Activated naive CD4-positive, alpha-beta T cell treated with anti-CD3 and anti-CD28 coated beads, Interleukin-2, amount 10 ng/mL, durations not matched to agents 7 days and 5 days (primary cell): ENCODE data around the gene AP5B1.
"Not testable (repeated sequence)": the region's sequence is repeated elsewhere in the genome, so short reads cannot be mapped to it uniquely, and the experiment has no call there.

Experiments
- CTCF ChIA-PET: fragments of 350-600 bp; sonication (Branson Sonifier 250); formaldehyde crosslinking; loops from one replicate; lab custom pipeline; 2021; ENCODE audit warnings: antibody characterized with exemption; lab: Charles Lee
- DNase-seq: peaks from one replicate; pipeline ENCODE4 v3.0.0-alpha.2; 2020
- H3K27ac Mint-ChIP-seq: one replicate; pipeline ENCODE4 v1.8.0; 2021; ENCODE audit warnings: mild to moderate bottlenecking, moderate library complexity, mixed read lengths
- H3K27me3 Mint-ChIP-seq: one replicate; pipeline ENCODE4 v1.8.0; 2021; ENCODE audit warnings: mild to moderate bottlenecking, mixed read lengths
- H3K36me3 Mint-ChIP-seq: one replicate; pipeline ENCODE4 v1.8.0; 2021; ENCODE audit warnings: mixed read lengths
- H3K4me1 Mint-ChIP-seq: one replicate; pipeline ENCODE4 v1.8.0; 2021; ENCODE audit warnings: mixed read lengths
- H3K4me3 Mint-ChIP-seq: one replicate; pipeline ENCODE4 v1.8.0; 2021; ENCODE audit warnings: mild to moderate bottlenecking, moderate library complexity, mixed read lengths
- H3K9me3 Mint-ChIP-seq: one replicate; pipeline ENCODE4 v1.8.0; 2021; ENCODE audit warnings: mixed read lengths

AP5B1 gene

GRCh38 chr11:65776710-65777141 lies 4.0 kb downstream of the AP5B1 start:
- H3K27ac Mint-ChIP-seq, result no peak overlapping the region
- H3K4me3 Mint-ChIP-seq, result no peak overlapping the region

GRCh38 chr11:65776196-65776595 lies 4.6 kb downstream of the AP5B1 start:
- Mint-ChIP-seq H3K9me3 (no peaks in the 10 kb centered on the region), H3K4me1 (peaks cover 6% of the 10 kb centered on the region), H3K27ac (no peak overlapping the region), H3K27me3 (no peaks in the 10 kb centered on the region), H3K36me3 (peaks cover 13% of the 10 kb centered on the region), H3K4me3 (no peak overlapping the region)
- CTCF ChIA-PET, result interaction anchor here (1.0 to 9.6 kb wide), 7 partner anchors 11 to 217 kb away, joined by 3 to 128 read pairs (median 3); partner anchors contain the start of gene KAT5
- DNase-seq, result no peak

More at GRCh38 chr11:65776710-65777141, 4.0 kb downstream of the AP5B1 start:
- peaks cover 2% of the 10 kb centered on the region for H3K27me3 Mint-ChIP-seq
- no peaks in the 10 kb centered on the region for H3K9me3 Mint-ChIP-seq
- peaks cover 13% of the 10 kb centered on the region for H3K36me3 Mint-ChIP-seq
- DNase-seq, result no peak
- H3K4me1 Mint-ChIP-seq, result peaks cover 6% of the 10 kb centered on the region
- CTCF ChIA-PET, result interaction anchor here (1.0 to 9.6 kb wide), 8 partner anchors 12 to 246 kb away, joined by 3 to 128 read pairs (median 3); partner anchors contain the start of gene KAT5

GRCh38 chr11:65774525-65775306 lies 6.1 kb downstream of the AP5B1 start:
- H3K9me3 Mint-ChIP-seq, result no peaks in the 10 kb centered on the region
- H3K4me3 Mint-ChIP-seq, result no peak overlapping the region
- peaks cover 11% of the 10 kb centered on the region for H3K36me3 Mint-ChIP-seq
- CTCF ChIA-PET, result interaction anchor here (0.7 to 9.6 kb wide), 4 partner anchors 10 to 63 kb away, joined by 4 to 128 read pairs (median 6); partner anchors contain the start of gene KAT5
- DNase-seq, result no peak
- H3K27ac Mint-ChIP-seq, result no peak overlapping the region
- H3K27me3 Mint-ChIP-seq, result no peaks in the 10 kb centered on the region
- H3K4me1 Mint-ChIP-seq, result peaks cover 6% of the 10 kb centered on the region

GRCh38 chr11:65773784-65774411 lies 6.9 kb downstream of the AP5B1 start:
- Mint-ChIP-seq H3K27me3 (no peaks in the 10 kb centered on the region), H3K27ac (no peak overlapping the region), H3K9me3 (no peaks in the 10 kb centered on the region), H3K4me3 (no peak overlapping the region), H3K4me1 (peaks cover 3% of the 10 kb centered on the region), H3K36me3 (peaks cover 8% of the 10 kb centered on the region)
- no peak for DNase-seq
- CTCF ChIA-PET, result interaction anchor here (1.3 to 9.6 kb wide), 6 partner anchors 11 to 214 kb away, joined by 3 to 128 read pairs (median 5); partner anchors contain the start of gene KAT5

GRCh38 chr11:65771589-65772112 lies 9.1 kb downstream of the AP5B1 start:
- Mint-ChIP-seq H3K27ac (no peak overlapping the region), H3K4me3 (no peak overlapping the region), H3K27me3 (peaks cover 5% of the 10 kb centered on the region), H3K9me3 (no peaks in the 10 kb centered on the region), H3K4me1 (peaks cover 3% of the 10 kb centered on the region), H3K36me3 (peaks cover under 1% of the 10 kb centered on the region)
- no peak for DNase-seq
- CTCF ChIA-PET, result interaction anchor here (0.7 to 3.2 kb wide), 6 partner anchors 8 to 60 kb away, joined by 3 to 29 read pairs (median 4); partner anchors contain the start of genes AP5B1 and KAT5

- DNase-seq, result no peak
- Mint-ChIP-seq H3K27ac (no peak overlapping the region), H3K4me3 (no peak overlapping the region), H3K9me3 (no peaks in the 10 kb centered on the region), H3K36me3 (no peaks in the 10 kb centered on the region), H3K4me1 (peaks cover 3% of the 10 kb centered on the region), H3K27me3 (peaks cover 5% of the 10 kb centered on the region)
- CTCF ChIA-PET, result interaction anchor here (0.6 to 3.2 kb wide), 19 partner anchors 9 to 492 kb away, joined by 3 to 29 read pairs (median 3); partner anchors contain the start of genes AP5B1, FIBP and KAT5
These were observed 9.7 kb downstream of the AP5B1 start for GRCh38 chr11:65770951-65771567.

- H3K27me3 Mint-ChIP-seq, DNase-seq, H3K4me3 Mint-ChIP-seq, H3K4me1 Mint-ChIP-seq, H3K36me3 Mint-ChIP-seq, H3K27ac Mint-ChIP-seq, H3K9me3 Mint-ChIP-seq: not testable (repeated sequence)
- CTCF ChIA-PET, result interaction anchor here (1.7 kb wide), 1 partner anchor 56 kb away, joined by 4 read pairs; the partner anchor contains the start of gene KAT5
These were observed 13.0 kb downstream of the AP5B1 start for GRCh38 chr11:65767806-65768205.

GRCh38 chr11:65767406-65767805 lies 13.4 kb downstream of the AP5B1 start:
- no peak for DNase-seq
- Mint-ChIP-seq H3K9me3 (no peaks in the 10 kb centered on the region), H3K27me3 (peaks cover 9% of the 10 kb centered on the region), H3K4me3 (no peak overlapping the region), H3K36me3 (no peaks in the 10 kb centered on the region), H3K27ac (no peak overlapping the region), H3K4me1 (peaks cover 3% of the 10 kb centered on the region)
- CTCF ChIA-PET, result interaction anchor here (1.7 to 2.8 kb wide), 2 partner anchors 11 to 56 kb away, joined by 4 to 13 read pairs; partner anchors contain the start of gene KAT5

- H3K4me3 Mint-ChIP-seq, result no peak overlapping the region
- no peaks in the 10 kb centered on the region for H3K36me3 Mint-ChIP-seq
- H3K27ac Mint-ChIP-seq, result no peak overlapping the region
- H3K4me1 Mint-ChIP-seq, result peaks cover 3% of the 10 kb centered on the region
- peaks cover 9% of the 10 kb centered on the region for H3K27me3 Mint-ChIP-seq
- DNase-seq, result no peak
- CTCF ChIA-PET, result interaction anchor here (0.9 to 2.8 kb wide), 2 partner anchors 12 to 13 kb away, joined by 3 to 13 read pairs; no protein-coding TSS in a partner anchor
- no peaks in the 10 kb centered on the region for H3K9me3 Mint-ChIP-seq
These were observed 14.2 kb downstream of the AP5B1 start for GRCh38 chr11:65766535-65766934.

- Mint-ChIP-seq H3K27ac (no peak overlapping the region), H3K36me3 (no peaks in the 10 kb centered on the region), H3K4me1 (no peaks in the 10 kb centered on the region), H3K27me3 (peaks cover 16% of the 10 kb centered on the region), H3K9me3 (no peaks in the 10 kb centered on the region), H3K4me3 (no peak overlapping the region)
- CTCF ChIA-PET, result interaction anchor here (0.6 to 2.8 kb wide), 4 partner anchors 12 to 58 kb away, joined by 3 to 13 read pairs (median 4); no protein-coding TSS in a partner anchor
- DNase-seq, result no peak
These were observed 16.3 kb downstream of the AP5B1 start for GRCh38 chr11:65764434-65764833.

- CTCF ChIA-PET, DNase-seq, H3K4me1 Mint-ChIP-seq: not testable (repeated sequence)
These were observed 18.0 kb downstream of the AP5B1 start for GRCh38 chr11:65762816-65763215.

GRCh38 chr11:65762169-65762568 lies 18.6 kb downstream of the AP5B1 start:
- H3K36me3 Mint-ChIP-seq, H3K27ac Mint-ChIP-seq, H3K4me1 Mint-ChIP-seq, H3K9me3 Mint-ChIP-seq, H3K4me3 Mint-ChIP-seq, DNase-seq: not testable (repeated sequence)
- CTCF ChIA-PET, result interaction anchor here (1.3 kb wide), 1 partner anchor 9 kb away, joined by 3 read pairs; no protein-coding TSS in a partner anchor
- H3K27me3 Mint-ChIP-seq, result peaks cover 26% of the 10 kb centered on the region

More at GRCh38 chr11:65762816-65763215, 18.0 kb downstream of the AP5B1 start:
- H3K27ac Mint-ChIP-seq, H3K36me3 Mint-ChIP-seq, H3K9me3 Mint-ChIP-seq, H3K4me3 Mint-ChIP-seq: not testable (repeated sequence)
- H3K27me3 Mint-ChIP-seq, result peaks cover 26% of the 10 kb centered on the region

GRCh38 chr11:65745049-65745448 lies 35.7 kb downstream of the AP5B1 start:
- Mint-ChIP-seq H3K4me1 (no peaks in the 10 kb centered on the region), H3K27ac (no peak overlapping the region), H3K4me3 (no peak overlapping the region), H3K9me3 (no peaks in the 10 kb centered on the region), H3K36me3 (no peaks in the 10 kb centered on the region), H3K27me3 (peaks cover 60% of the 10 kb centered on the region)
- no peak for DNase-seq
- CTCF ChIA-PET, result no interaction called here
